ENCODE measurements around the gene EXD3.

GRCh38 chr9:137325124-137325523 lies 97.8 kb downstream of the EXD3 start:
- TF ChIP-seq FUS (optimal IDR thresholded peaks at IDR 0.05; ENCODE audit: low read depth, low read length) = no peak
- no peak for TF ChIP-seq CTCF (IDR thresholded peaks at IDR 0.05 in 2 of 3, conservative IDR thresholded peaks at IDR 0.05 in 1 of 3; ENCODE audit: insufficient read depth in 2 of 3, low read depth in 1 of 3, low read length in 3 of 3)
